Keratinocyte (primary cell): Measurements from ENCODE around the gene ICAM2. TPM values are rescaled to one million over a fixed set of nuclear protein-coding genes. Genes with fewer than 3 reads are reported as not detected.

Experiments
- DNase-seq: peaks from one replicate; pipeline ENCODE4 v3.0.0-alpha.2; 2011; ENCODE audit warnings: low read depth, missing footprints, low spot score
- FAIRE-seq: peaks from 2 replicates; lab custom pipeline; 2011; peaks lifted over from hg19 to GRCh38; lab: Jason Lieb, UNC
- H2AFZ ChIP-seq: 2 replicates; pipeline ENCODE4 v1.6.0; 2012; ENCODE audit warnings: low read length, control low read depth, inconsistent platforms; ENCODE audit not compliant: control insufficient read depth
- H3K27ac ChIP-seq: 2 replicates; pipeline ENCODE4 v1.5.1; 2011; ENCODE audit warnings: low read length; ENCODE audit not compliant: control insufficient read depth, insufficient read depth
- H3K27me3 ChIP-seq: 3 replicates; pipeline ENCODE4 v1.6.0; 2011; ENCODE audit warnings: low read length; ENCODE audit not compliant: control insufficient read depth, insufficient read depth; ENCODE audit errors: extremely low read depth
- H3K36me3 ChIP-seq, 2 experiments: 2 replicates in 1 of 2; 3 replicates in 1 of 2; pipeline ENCODE4 v1.5.1; 2011; ENCODE audit warnings: low read length in 2 of 2, mild to moderate bottlenecking in 1 of 2; ENCODE audit not compliant: control insufficient read depth in 2 of 2, insufficient read depth in 2 of 2; ENCODE audit errors: extremely low read depth in 1 of 2
- H3K4me1 ChIP-seq: 3 replicates; pipeline ENCODE4 v1.5.1; 2011; ENCODE audit warnings: low read length; ENCODE audit not compliant: control insufficient read depth, insufficient read depth; ENCODE audit errors: extremely low read depth
- H3K4me2 ChIP-seq: 3 replicates; pipeline ENCODE4 v1.6.0; 2011; ENCODE audit warnings: low read depth, low read length; ENCODE audit not compliant: control insufficient read depth, insufficient read depth; ENCODE audit errors: extremely low read depth
- H3K4me3 ChIP-seq, 3 experiments: fragments of 200-600 bp in 1 of 3; sonication (generic) in 1 of 3; 2 replicates in 2 of 3; 3 replicates in 1 of 3; pipeline ENCODE4 v1.5.1; 2011 to 2016; ENCODE audit warnings: low read length in 3 of 3, mild to moderate bottlenecking in 3 of 3, control low read depth in 2 of 3, inconsistent platforms in 1 of 3, low read depth in 1 of 3, mixed read lengths in 1 of 3, mixed run types in 1 of 3, moderate library complexity in 1 of 3; ENCODE audit not compliant: control insufficient read depth in 2 of 3, insufficient read depth in 2 of 3; ENCODE audit errors: extremely low read depth in 1 of 3
- H3K79me2 ChIP-seq: 2 replicates; pipeline ENCODE4 v1.6.0; 2012; ENCODE audit warnings: low read length; ENCODE audit not compliant: control insufficient read depth, insufficient read depth
- H3K9ac ChIP-seq: 3 replicates; pipeline ENCODE4 v1.6.0; 2011; ENCODE audit warnings: low read length; ENCODE audit not compliant: control insufficient read depth, insufficient read depth; ENCODE audit errors: extremely low read depth
- H3K9me1 ChIP-seq: 3 replicates; pipeline ENCODE4 v1.6.0; 2011; ENCODE audit warnings: low read length; ENCODE audit not compliant: control insufficient read depth, insufficient read depth; ENCODE audit errors: extremely low read depth
- H3K9me3 ChIP-seq: 2 replicates; pipeline ENCODE4 v1.5.1; 2012; ENCODE audit warnings: low read depth, low read length; ENCODE audit not compliant: control insufficient read depth
- H4K20me1 ChIP-seq: 3 replicates; pipeline ENCODE4 v1.6.0; 2011; ENCODE audit warnings: low read length; ENCODE audit not compliant: control insufficient read depth, insufficient read depth; ENCODE audit errors: extremely low read depth
- EZH2 ChIP-seq: IDR thresholded peaks from one replicate; pipeline ENCODE4 v1.6.1; 2012; ENCODE audit warnings: inconsistent platforms, mild to moderate bottlenecking, low read length, moderate library complexity
- dilution Hi-C: fragments of 300-500 bp; cut with MboI; formaldehyde crosslinking; loops from one replicate; pipeline ENCODE4 v1.7.0; 2020; ENCODE audit warnings: low sequenced_read_pairs; ENCODE audit not compliant: extremely low pct_ligation_motif_present
- polyA plus RNA-seq, 5 experiments: library from polyadenylated mRNA; depleted of rRNA in 3 of 5; stranded (reverse) in 3 of 5; stranded (forward) in 1 of 5; unstranded in 1 of 5; fragments of >200 nt; gene quantifications; 1 replicate in 1 of 5; 2 replicates in 3 of 5; 3 replicates in 1 of 5; pipeline versions ENCODE4 v1.2.1 to v1.2.3, GENCODE V29; 2011 to 2012; ENCODE audit warnings: missing spikeins in 2 of 5, low read depth in 1 of 5, low replicate concordance in 1 of 5
- TF ChIP-seq, protein P1 (sequence below), 3 experiments: IDR thresholded peaks in 1 of 3; conservative IDR thresholded peaks in 1 of 3; optimal IDR thresholded peaks in 1 of 3; 2 replicates in 2 of 3; 3 replicates in 1 of 3; pipeline versions ENCODE3 to v1.5.1; 2011; ENCODE audit warnings: low read length in 3 of 3, mild to moderate bottlenecking in 3 of 3, moderate library complexity in 2 of 3, control low read depth in 1 of 3, inconsistent platforms in 1 of 3; ENCODE audit not compliant: insufficient read depth in 2 of 3; ENCODE audit errors: extremely low read depth in 1 of 3

The ICAM2 gene
- polyA plus RNA-seq, 1 donor (not counting 4 experiments of a cell fraction or from before 2014, with no cell fraction given): 0.09 TPM

DNA sequence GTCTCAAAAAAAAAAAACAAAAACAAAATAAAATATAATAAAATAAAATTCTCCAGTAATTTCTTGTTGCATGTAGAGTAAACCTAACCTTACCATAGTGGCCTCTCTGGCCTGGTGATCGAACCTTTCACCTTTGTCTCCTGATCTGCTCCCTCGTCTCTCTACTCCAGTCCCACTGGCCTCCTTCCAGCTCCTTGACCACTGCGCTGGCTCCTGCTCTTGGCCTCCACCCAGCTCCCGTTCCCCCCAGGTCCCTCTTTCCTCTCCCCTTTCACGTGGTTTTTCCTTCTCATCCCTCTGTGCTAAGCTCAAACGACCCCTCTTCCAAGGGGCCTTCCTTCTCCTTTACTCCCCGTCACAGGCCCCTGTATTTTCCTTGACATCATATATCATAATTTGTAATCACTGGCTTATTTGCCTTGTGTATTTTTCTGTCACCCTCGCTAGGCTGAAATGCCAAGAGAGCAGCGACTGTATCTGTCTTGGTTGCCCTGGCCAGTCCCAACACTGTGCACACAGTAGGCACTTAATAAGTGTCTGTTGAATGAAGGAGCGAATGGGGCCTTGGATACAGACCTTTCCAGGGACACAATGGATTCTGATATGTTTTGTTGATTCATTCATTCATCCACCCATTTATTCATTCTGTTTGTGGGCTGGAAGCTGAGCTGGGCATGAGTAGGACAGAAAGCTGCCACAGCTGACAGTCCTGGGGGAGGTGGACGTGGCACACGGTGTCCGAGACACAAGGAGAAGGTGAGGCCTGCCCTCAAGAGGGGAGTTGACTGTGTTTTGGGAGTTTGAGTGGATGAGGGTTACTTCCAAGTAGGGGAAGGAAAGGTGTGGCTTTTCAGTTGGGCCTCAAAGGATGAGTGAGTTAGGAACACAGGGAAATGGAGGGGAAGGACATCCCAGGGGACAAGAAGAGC lies 41.9 kb downstream of the ICAM2 start:
- no peak overlapping the region for H3K27ac ChIP-seq
- TF ChIP-seq, protein P1, sequence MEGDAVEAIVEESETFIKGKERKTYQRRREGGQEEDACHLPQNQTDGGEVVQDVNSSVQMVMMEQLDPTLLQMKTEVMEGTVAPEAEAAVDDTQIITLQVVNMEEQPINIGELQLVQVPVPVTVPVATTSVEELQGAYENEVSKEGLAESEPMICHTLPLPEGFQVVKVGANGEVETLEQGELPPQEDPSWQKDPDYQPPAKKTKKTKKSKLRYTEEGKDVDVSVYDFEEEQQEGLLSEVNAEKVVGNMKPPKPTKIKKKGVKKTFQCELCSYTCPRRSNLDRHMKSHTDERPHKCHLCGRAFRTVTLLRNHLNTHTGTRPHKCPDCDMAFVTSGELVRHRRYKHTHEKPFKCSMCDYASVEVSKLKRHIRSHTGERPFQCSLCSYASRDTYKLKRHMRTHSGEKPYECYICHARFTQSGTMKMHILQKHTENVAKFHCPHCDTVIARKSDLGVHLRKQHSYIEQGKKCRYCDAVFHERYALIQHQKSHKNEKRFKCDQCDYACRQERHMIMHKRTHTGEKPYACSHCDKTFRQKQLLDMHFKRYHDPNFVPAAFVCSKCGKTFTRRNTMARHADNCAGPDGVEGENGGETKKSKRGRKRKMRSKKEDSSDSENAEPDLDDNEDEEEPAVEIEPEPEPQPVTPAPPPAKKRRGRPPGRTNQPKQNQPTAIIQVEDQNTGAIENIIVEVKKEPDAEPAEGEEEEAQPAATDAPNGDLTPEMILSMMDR (optimal IDR thresholded peaks at IDR 0.05 in 1 of 3, IDR thresholded peaks at IDR 0.05 in 1 of 3, conservative IDR thresholded peaks at IDR 0.05 in 1 of 3; ENCODE audit: extremely low read depth in 1 of 3, insufficient read depth in 2 of 3, low read length in 3 of 3): no peak
- TF ChIP-seq EZH2: no peak
- H3K79me2 ChIP-seq: no peaks in the 10 kb centered on the region
- no peak overlapping the region for H2AFZ ChIP-seq
- DNase-seq (no peak), FAIRE-seq (no peak)
- no peak overlapping the region for H3K4me2 ChIP-seq
- dilution Hi-C loops: no loop called here
- H3K9me3 ChIP-seq: no peaks in the 10 kb centered on the region
- peaks cover 3% of the 10 kb centered on the region for H3K27me3 ChIP-seq
- peaks cover 16% of the 10 kb centered on the region for H3K4me1 ChIP-seq
- no peak overlapping the region for H3K9ac ChIP-seq
- H3K36me3 ChIP-seq: no peaks in the 10 kb centered on the region
- H3K4me3 ChIP-seq: no peak overlapping the region
- no peaks in the 10 kb centered on the region for H4K20me1 ChIP-seq
- H3K9me1 ChIP-seq: peaks cover 3% of the 10 kb centered on the region

DNA sequence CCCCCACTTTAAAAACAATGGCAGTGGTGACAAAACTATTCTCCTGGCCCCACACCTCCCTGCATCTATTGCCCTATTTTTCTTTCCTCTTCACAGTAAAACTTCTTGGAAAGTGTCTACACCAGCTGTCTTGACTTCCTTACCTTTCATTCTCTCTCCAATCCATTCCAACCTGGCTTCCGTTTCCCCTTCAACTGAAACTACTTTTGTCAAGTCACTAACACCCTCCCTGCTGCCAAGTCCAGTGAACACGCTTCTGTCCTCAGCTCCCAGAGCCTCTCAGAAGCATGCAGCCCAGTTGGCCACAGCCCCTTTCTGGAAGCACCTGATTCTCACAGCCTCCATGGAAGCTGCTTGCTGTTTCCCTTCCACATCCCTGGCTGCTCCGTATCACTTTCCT lies 43.7 kb downstream of the ICAM2 start:
- no peak for TF ChIP-seq EZH2
- TF ChIP-seq, protein P1 (optimal IDR thresholded peaks at IDR 0.05 in 1 of 3, IDR thresholded peaks at IDR 0.05 in 1 of 3, conservative IDR thresholded peaks at IDR 0.05 in 1 of 3; ENCODE audit: extremely low read depth in 1 of 3, insufficient read depth in 2 of 3, low read length in 3 of 3): no peak
- Histone ChIP-seq H2AFZ (no peak overlapping the region), H4K20me1 (no peaks in the 10 kb centered on the region), H3K9ac (no peak overlapping the region), H3K4me1 (peaks cover 19% of the 10 kb centered on the region), H3K27ac (no peak overlapping the region), H3K9me3 (no peaks in the 10 kb centered on the region), H3K79me2 (no peaks in the 10 kb centered on the region), H3K27me3 (peaks cover 3% of the 10 kb centered on the region), H3K9me1 (peaks cover 3% of the 10 kb centered on the region), H3K36me3 (no peaks in the 10 kb centered on the region), H3K4me3 (no peak overlapping the region), H3K4me2 (no peak overlapping the region)
- FAIRE-seq (no peak), DNase-seq (no peak)
- dilution Hi-C loops: no loop called here
